Activated CD4-positive, alpha-beta T cell treated with anti-CD3 and anti-CD28 coated beads for 48 hours (primary cell): ENCODE results near the gene SPNS1.

Source experiments
- DNase-seq: peaks from one replicate; pipeline ENCODE4 v3.0.0-alpha.2; 2020

SPNS1 gene

GRCh38 chr16:29030086-29030840 lies 55.7 kb downstream of the SPNS1 start:
- no peak for DNase-seq
